OCI-LY7 (cell line): ENCODE results near the gene RSRC2. TPM values are rescaled to one million over a fixed set of nuclear protein-coding genes. Genes with fewer than 3 reads are reported as not detected.

Source experiments
- BruUV-seq: library from RNA; stranded (reverse); fragments of 400-500 nt; replicated peaks from 2 replicates; lab custom pipeline; 2021; lab: Mats Ljungman, UMichigan
- CTCF ChIA-PET: fragments of 300-600 bp; sonication (Branson Sonifier 250); formaldehyde crosslinking; loops from one replicate; lab custom pipeline; 2022; ENCODE audit warnings: antibody characterized with exemption; ENCODE audit not compliant: unreplicated experiment; lab: Charles Lee
- POLR2A ChIA-PET: fragments of 300-600 bp; sonication (Branson Sonifier 250); formaldehyde crosslinking; loops from one replicate; lab custom pipeline; 2022; ENCODE audit warnings: antibody characterized with exemption; lab: Charles Lee
- DNase-seq: peaks from one replicate; pipeline ENCODE4 v3.0.0-alpha.2; 2015; ENCODE audit warnings: low spot score
- H2AFZ ChIP-seq: fragments of 200-600 bp; sonication (generic), shearing (Covaris generic); 2 replicates; pipeline ENCODE4 v1.6.1; 2014; ENCODE audit warnings: mild to moderate bottlenecking, antibody characterized with exemption, low read length, moderate library complexity
- H3K27ac ChIP-seq: fragments of 200-600 bp; sonication (generic); 2 replicates; pipeline ENCODE4 v1.5.1; 2014; ENCODE audit warnings: mixed run types, low read depth, mild to moderate bottlenecking, moderate library complexity, low read length, inconsistent platforms; ENCODE audit not compliant: poor library complexity, severe bottlenecking
- H3K36me3 ChIP-seq: fragments of 200-600 bp; sonication (generic); 2 replicates; pipeline ENCODE4 v1.6.1; 2014; ENCODE audit warnings: mild to moderate bottlenecking, antibody characterized with exemption, low read length, moderate library complexity, mixed read lengths; ENCODE audit not compliant: insufficient read depth
- H3K4me1 ChIP-seq: fragments of 200-600 bp; sonication (generic); 2 replicates; pipeline ENCODE4 v1.5.1; 2014; ENCODE audit warnings: mild to moderate bottlenecking, low read length; ENCODE audit not compliant: insufficient read depth, poor library complexity, severe bottlenecking
- H3K4me2 ChIP-seq: fragments of 200-600 bp; sonication (generic); 2 replicates; pipeline ENCODE4 v1.6.1; 2014; ENCODE audit warnings: mild to moderate bottlenecking, low read length
- H3K4me3 ChIP-seq: fragments of 200-600 bp; sonication (generic); 2 replicates; pipeline ENCODE4 v1.5.1; 2014; ENCODE audit warnings: mild to moderate bottlenecking, low read depth, low read length; ENCODE audit not compliant: poor library complexity, severe bottlenecking
- H3K79me2 ChIP-seq: fragments of 200-600 bp; sonication (generic); 2 replicates; pipeline ENCODE4 v1.6.1; 2016; ENCODE audit warnings: low read depth, mild to moderate bottlenecking, low read length, moderate library complexity, mixed read lengths; ENCODE audit not compliant: insufficient read depth
- H3K9me2 ChIP-seq: fragments of 200-600 bp; sonication (generic); 2 replicates; pipeline ENCODE4 v1.6.1; 2016; ENCODE audit warnings: mild to moderate bottlenecking, low read length, mixed read lengths; ENCODE audit not compliant: insufficient read depth
- H3K9me3 ChIP-seq: fragments of 200-600 bp; sonication (generic); 2 replicates; pipeline ENCODE4 v1.6.1; 2014; ENCODE audit warnings: mild to moderate bottlenecking, mixed run types, low read length, mixed read lengths
- H4K20me1 ChIP-seq: fragments of 200-600 bp; sonication (generic); 2 replicates; pipeline ENCODE4 v1.6.1; 2014; ENCODE audit warnings: mild to moderate bottlenecking, antibody characterized with exemption, low read length, moderate library complexity, mixed read lengths; ENCODE audit not compliant: insufficient read depth
- EZH2phosphoT487 ChIP-seq: fragments of 200-600 bp; sonication (generic); IDR thresholded peaks from 2 replicates; pipeline ENCODE4 v1.6.1; 2018; ENCODE audit warnings: low read depth, borderline replicate concordance, mild to moderate bottlenecking, mixed run types, antibody characterized with exemption, low read length, moderate library complexity, mixed read lengths
- intact Hi-C: fragments of 100-400 bp; cut with micrococcal nuclease; formaldehyde crosslinking; loops from one replicate; pipeline ENCODE4 v1.10.0; 2022; ENCODE audit not compliant: unreplicated experiment
- total RNA-seq, 2 experiments: library from RNA; depleted of rRNA in 1 of 2; stranded (reverse); fragments of >200 nt in 1 of 2; shearing (Covaris generic) in 1 of 2; gene quantifications; 2 replicates each; pipeline ENCODE4 v1.2.3, GENCODE V29; 2014 to 2022
- TF ChIP-seq, protein P1 (sequence below): fragments of 200-600 bp; sonication (generic); conservative IDR thresholded peaks from 2 replicates; pipeline ENCODE4 v1.5.1; 2014; ENCODE audit warnings: mild to moderate bottlenecking, antibody characterized with exemption, low read length, moderate library complexity, mixed read lengths

Gene RSRC2
- total RNA-seq, 2 experiments from 2014 or later: 91.7 to 132 TPM

DNA sequence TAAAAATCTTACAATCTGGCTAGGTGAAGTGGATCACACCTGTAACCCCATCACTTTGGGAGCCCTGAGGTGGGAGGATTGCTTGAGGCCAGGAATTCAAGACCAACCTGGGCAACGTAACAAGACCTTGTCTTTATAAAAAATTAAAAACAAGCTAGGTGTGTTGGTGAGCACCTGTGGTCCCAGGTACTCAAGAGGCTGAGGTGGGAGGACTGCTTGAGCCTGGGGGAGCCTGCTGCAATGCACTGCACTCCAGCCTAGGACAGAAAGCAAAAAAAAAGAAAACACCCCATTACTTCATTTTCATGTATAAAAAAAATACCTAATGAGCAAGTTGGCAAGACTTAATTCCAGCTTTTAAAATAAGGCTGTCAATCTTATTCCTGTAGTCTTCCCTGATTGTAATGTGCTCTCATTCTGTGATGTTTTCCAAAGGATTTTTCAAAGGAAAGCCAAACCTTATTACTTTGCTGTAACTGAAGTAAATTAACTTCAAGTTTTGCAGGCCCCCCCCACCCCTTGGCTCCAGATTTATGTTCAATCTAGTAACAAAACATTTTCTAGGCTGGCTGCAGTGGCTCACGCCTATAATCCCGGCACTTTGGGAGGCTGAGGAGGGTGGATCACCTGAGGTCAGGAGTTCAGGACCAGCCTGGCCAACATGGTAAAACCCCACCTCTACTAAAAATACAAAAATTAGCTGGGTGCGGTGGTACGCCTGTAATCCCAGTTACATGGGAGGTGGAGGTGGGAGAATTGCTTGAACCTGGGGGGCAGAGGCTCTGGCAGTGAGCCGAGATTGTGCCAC, 22.7 kb downstream of the RSRC2 start:
- POLR2A ChIA-PET: interaction anchor here (0.9 to 2.0 kb wide), 5 partner anchors 9 to 22 kb away, joined by 3 to 7 read pairs (median 3); no protein-coding TSS in a partner anchor
- Histone ChIP-seq H3K9me3 (no peaks in the 10 kb centered on the region), H4K20me1 (peaks cover 6% of the 10 kb centered on the region; the same call in 1 of the 2 replicates), H3K27ac (peak overlapping the region; percentile 87), H3K9me2 (no peaks in the 10 kb centered on the region), H3K36me3 (peaks cover 67% of the 10 kb centered on the region), H3K79me2 (peaks cover 23% of the 10 kb centered on the region), H3K4me3 (no peak overlapping the region), H2AFZ (no peak overlapping the region), H3K4me2 (no peak overlapping the region), H3K4me1 (peaks cover 29% of the 10 kb centered on the region)
- DNase-seq: no peak
- BruUV-seq: no TSS peak
- TF ChIP-seq, protein P1, sequence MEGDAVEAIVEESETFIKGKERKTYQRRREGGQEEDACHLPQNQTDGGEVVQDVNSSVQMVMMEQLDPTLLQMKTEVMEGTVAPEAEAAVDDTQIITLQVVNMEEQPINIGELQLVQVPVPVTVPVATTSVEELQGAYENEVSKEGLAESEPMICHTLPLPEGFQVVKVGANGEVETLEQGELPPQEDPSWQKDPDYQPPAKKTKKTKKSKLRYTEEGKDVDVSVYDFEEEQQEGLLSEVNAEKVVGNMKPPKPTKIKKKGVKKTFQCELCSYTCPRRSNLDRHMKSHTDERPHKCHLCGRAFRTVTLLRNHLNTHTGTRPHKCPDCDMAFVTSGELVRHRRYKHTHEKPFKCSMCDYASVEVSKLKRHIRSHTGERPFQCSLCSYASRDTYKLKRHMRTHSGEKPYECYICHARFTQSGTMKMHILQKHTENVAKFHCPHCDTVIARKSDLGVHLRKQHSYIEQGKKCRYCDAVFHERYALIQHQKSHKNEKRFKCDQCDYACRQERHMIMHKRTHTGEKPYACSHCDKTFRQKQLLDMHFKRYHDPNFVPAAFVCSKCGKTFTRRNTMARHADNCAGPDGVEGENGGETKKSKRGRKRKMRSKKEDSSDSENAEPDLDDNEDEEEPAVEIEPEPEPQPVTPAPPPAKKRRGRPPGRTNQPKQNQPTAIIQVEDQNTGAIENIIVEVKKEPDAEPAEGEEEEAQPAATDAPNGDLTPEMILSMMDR: no peak
- no peak for TF ChIP-seq EZH2phosphoT487
- CTCF ChIA-PET: no interaction called here
- intact Hi-C loops: loop anchor here (1.0 kb wide), 1 partner anchor 20 kb away; no protein-coding TSS in a partner anchor

DNA sequence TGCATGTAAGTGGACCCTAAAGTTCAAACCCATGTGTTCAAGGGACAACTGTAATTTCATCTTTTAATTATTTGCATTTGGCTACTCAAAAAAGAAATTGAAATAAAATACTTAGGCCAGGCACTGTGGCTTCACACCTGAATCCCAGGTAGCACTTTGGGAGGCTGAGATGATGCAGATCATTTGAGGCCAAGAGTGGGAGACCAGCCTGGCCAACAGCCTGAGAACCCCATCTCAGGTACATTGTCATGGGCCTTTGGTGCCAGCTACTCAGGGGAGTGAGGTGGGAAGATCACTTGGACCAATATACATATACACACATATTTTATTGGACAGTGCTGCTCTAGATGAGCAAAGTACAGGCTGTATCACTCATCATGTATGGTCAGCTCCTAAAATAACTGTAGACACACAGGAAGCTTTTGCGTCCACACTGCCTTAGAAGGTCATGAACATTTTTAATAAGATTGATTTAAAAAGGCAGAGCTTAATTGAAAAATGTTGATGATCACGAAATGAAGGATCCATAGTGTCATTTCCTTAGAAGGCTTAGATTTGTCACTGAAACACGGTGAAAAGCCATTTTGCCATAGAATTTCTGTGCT, 23.5 kb downstream of the RSRC2 start:
- Histone ChIP-seq H3K9me2 (no peaks in the 10 kb centered on the region), H3K4me2 (no peak overlapping the region), H3K36me3 (peaks cover 67% of the 10 kb centered on the region), H3K79me2 (peaks cover 24% of the 10 kb centered on the region), H3K4me3 (no peak overlapping the region), H2AFZ (no peak overlapping the region), H4K20me1 (peaks cover under 1% of the 10 kb centered on the region; the same call in 1 of the 2 replicates), H3K4me1 (peaks cover 30% of the 10 kb centered on the region), H3K27ac (peak overlapping the region; percentile 87), H3K9me3 (no peaks in the 10 kb centered on the region)
- ChIA-PET CTCF (no interaction called here), POLR2A (interaction anchor here (0.9 to 2.0 kb wide), 4 partner anchors 8 to 23 kb away, joined by 3 to 7 read pairs (median 3); no protein-coding TSS in a partner anchor)
- BruUV-seq: no TSS peak
- TF ChIP-seq, protein P1: no peak
- TF ChIP-seq EZH2phosphoT487: no peak
- DNase-seq: peak; percentile 21
- intact Hi-C loops: loop anchor here (1.0 kb wide), 1 partner anchor 21 kb away; no protein-coding TSS in a partner anchor
